HG03095 (cell line): Measurements from ENCODE around the gene FOXM1.
"Not testable (repeated sequence)": the region's sequence is repeated elsewhere in the genome, so short reads cannot be mapped to it uniquely, and the experiment has no call there.

ENCODE experiments used
- ATAC-seq: cut with Tn5 transposase; IDR thresholded peaks from one replicate; pipeline ENCODE4 v1.9.1; 2021; ENCODE audit warnings: moderate library complexity; ENCODE audit not compliant: unreplicated experiment

Gene FOXM1

GRCh38 chr12:2886768-2887450 lies 9.9 kb upstream of the FOXM1 start:
- ATAC-seq: no peak

GRCh38 chr12:2884810-2885209 lies 7.8 kb upstream of the FOXM1 start:
- no peak for ATAC-seq

GRCh38 chr12:2879853-2880252 lies 2.9 kb upstream of the FOXM1 start:
- no peak for ATAC-seq

GRCh38 chr12:2877953-2878732 lies 1.2 kb upstream of the FOXM1 start:
- ATAC-seq: no peak

- ATAC-seq: no peak
These were observed 435 bp downstream of the FOXM1 start for GRCh38 chr12:2876431-2877046.

- ATAC-seq: not testable (repeated sequence)
These were observed 7.9 kb downstream of the FOXM1 start for GRCh38 chr12:2868986-2869632.

- no peak for ATAC-seq
These were observed 12.8 kb downstream of the FOXM1 start for GRCh38 chr12:2864198-2864597.

- ATAC-seq: not testable (repeated sequence)
These were observed 13.6 kb downstream of the FOXM1 start for GRCh38 chr12:2863402-2863801.

- ATAC-seq: no peak
These were observed 14.1 kb downstream of the FOXM1 start for GRCh38 chr12:2862876-2863275.

GRCh38 chr12:2860170-2860569 lies 16.8 kb downstream of the FOXM1 start:
- ATAC-seq: no peak

GRCh38 chr12:2858944-2859421 lies 18.0 kb downstream of the FOXM1 start:
- no peak for ATAC-seq

- ATAC-seq: no peak
These were observed 18.6 kb downstream of the FOXM1 start for GRCh38 chr12:2858334-2858733.

- ATAC-seq: no peak
These were observed 19.4 kb downstream of the FOXM1 start for GRCh38 chr12:2857576-2857975.

GRCh38 chr12:2857021-2857431 lies 19.9 kb downstream of the FOXM1 start, which contains the start of gene TEX52:
TEX52 (minus strand) TSS chr12:2857039; CDS start chr12:2857026, 13 bp downstream.
- no peak for ATAC-seq

- no peak for ATAC-seq
These were observed 20.9 kb downstream of the FOXM1 start for GRCh38 chr12:2856051-2856450.

- ATAC-seq: no peak
These were observed 21.4 kb downstream of the FOXM1 start for GRCh38 chr12:2855546-2855945.

- no peak for ATAC-seq
These were observed 22.1 kb downstream of the FOXM1 start for GRCh38 chr12:2854669-2855453.

- ATAC-seq: no peak
These were observed 23.3 kb downstream of the FOXM1 start for GRCh38 chr12:2853626-2854025.

GRCh38 chr12:2851931-2852330 lies 25.0 kb downstream of the FOXM1 start:
- ATAC-seq: no peak

- ATAC-seq: no peak
These were observed 31.7 kb downstream of the FOXM1 start for GRCh38 chr12:2845280-2845679.
